ENCODE data around the gene SEBOX. TPM values are rescaled to one million over a fixed set of nuclear protein-coding genes. Genes with fewer than 3 reads are reported as not detected.

SEBOX gene
- total and polyA plus RNA-seq, 4 donors = not detected

- no peak for TF ChIP-seq CTCF (IDR thresholded peaks at IDR 0.05; ENCODE audit: control extremely low read depth, extremely low read depth)
- H3K4me1 ChIP-seq (ENCODE audit: control insufficient read depth in 5 of 5, insufficient read depth in 5 of 5, low read length in 5 of 5) = no peaks in the 10 kb centered on the region
- WGBS, 2 donors = 69 to 72% methylated on average over 6 of the region's 6 CpGs
- H3K9ac ChIP-seq (ENCODE audit: insufficient read depth in 1 of 2, low read length in 2 of 2) = no peak overlapping the region
- DNase-seq (no peak), ATAC-seq (ENCODE audit: insufficient read depth, low FRiP score) (no peak)
- H3K27me3 ChIP-seq (ENCODE audit: control insufficient read depth in 3 of 3, insufficient read depth in 3 of 3, low read length in 2 of 3) = no peaks in the 10 kb centered on the region
- H3K4me3 ChIP-seq = no peak overlapping the region
- no peak overlapping the region for H3K27ac ChIP-seq (ENCODE audit: low read depth in 1 of 2, low read length in 1 of 2)
- peaks cover 0 to 27% (median 6%) of the 10 kb centered on the region in 4 donors for H3K36me3 ChIP-seq (ENCODE audit: control insufficient read depth in 4 of 4, insufficient read depth in 4 of 4, low read length in 4 of 4)
- H3K9me3 ChIP-seq (ENCODE audit: control insufficient read depth in 4 of 4, insufficient read depth in 3 of 4, low read length in 3 of 4) = no peaks in the 10 kb centered on the region
Measured at GRCh38 chr17:28398280-28398981, 33.4 kb upstream of the SEBOX start.

- Histone ChIP-seq H3K9me3 (ENCODE audit: control insufficient read depth in 4 of 4, insufficient read depth in 3 of 4, low read length in 3 of 4) (no peaks in the 10 kb centered on the region), H3K27ac (ENCODE audit: low read depth in 1 of 2, low read length in 1 of 2) (no peak overlapping the region), H3K27me3 (ENCODE audit: control insufficient read depth in 3 of 3, insufficient read depth in 3 of 3, low read length in 2 of 3) (no peaks in the 10 kb centered on the region), H3K36me3 (ENCODE audit: control insufficient read depth in 4 of 4, insufficient read depth in 4 of 4, low read length in 4 of 4) (peaks cover 0 to 27% (median 6%) of the 10 kb centered on the region in 4 donors), H3K4me3 (no peak overlapping the region), H3K9ac (ENCODE audit: insufficient read depth in 1 of 2, low read length in 2 of 2) (no peak overlapping the region), H3K4me1 (ENCODE audit: control insufficient read depth in 5 of 5, insufficient read depth in 5 of 5, low read length in 5 of 5) (no peaks in the 10 kb centered on the region)
- no peak for TF ChIP-seq CTCF (IDR thresholded peaks at IDR 0.05; ENCODE audit: control extremely low read depth, extremely low read depth)
- DNase-seq (no peak), ATAC-seq (ENCODE audit: insufficient read depth, low FRiP score) (no peak)
- 79 to 90% methylated on average over 7 of the region's 7 CpGs for whole genome bisulfite sequencing, 2 donors
Measured at GRCh38 chr17:28397687-28398279, 32.8 kb upstream of the SEBOX start.

- WGBS, 2 donors = 97 to 98% methylated on average over 3 of the region's 3 CpGs
- ATAC-seq (ENCODE audit: insufficient read depth, low FRiP score) (no peak), DNase-seq (no peak)
- Histone ChIP-seq H3K36me3 (ENCODE audit: control insufficient read depth in 4 of 4, insufficient read depth in 4 of 4, low read length in 4 of 4) (peaks cover 0 to 31% (median 6%) of the 10 kb centered on the region in 4 donors), H3K9ac (ENCODE audit: insufficient read depth in 1 of 2, low read length in 2 of 2) (no peak overlapping the region), H3K4me3 (no peak overlapping the region), H3K27me3 (ENCODE audit: control insufficient read depth in 3 of 3, insufficient read depth in 3 of 3, low read length in 2 of 3) (no peaks in the 10 kb centered on the region), H3K27ac (ENCODE audit: low read depth in 1 of 2, low read length in 1 of 2) (no peak overlapping the region), H3K4me1 (ENCODE audit: control insufficient read depth in 5 of 5, insufficient read depth in 5 of 5, low read length in 5 of 5) (no peaks in the 10 kb centered on the region), H3K9me3 (ENCODE audit: control insufficient read depth in 4 of 4, insufficient read depth in 3 of 4, low read length in 3 of 4) (no peaks in the 10 kb centered on the region)
- no peak for TF ChIP-seq CTCF (IDR thresholded peaks at IDR 0.05; ENCODE audit: control extremely low read depth, extremely low read depth)
Measured at GRCh38 chr17:28397275-28397674, 32.3 kb upstream of the SEBOX start.

All from lung (tissue), 12 donors.